Ovary (tissue), 9 donors: ENCODE results near the gene ESRRG. TPM values are rescaled to one million over a fixed set of nuclear protein-coding genes. Genes with fewer than 3 reads are reported as not detected.

Experiments used
- DNase-seq, 5 donors: peaks; one replicate each; pipeline ENCODE4 v3.0.0-alpha.2; 2019 to 2020
- H3K27ac ChIP-seq, 2 donors: fragments of 200-600 bp; one replicate each; pipeline versions ENCODE4 v1.5.1 to v1.8.0; 2019 to 2022
- H3K27me3 ChIP-seq: fragments of 200-600 bp; one replicate; pipeline ENCODE4 v1.8.0; 2022
- H3K36me3 ChIP-seq: fragments of 200-600 bp; sonication (generic); one replicate; pipeline ENCODE4 v1.5.1; 2019
- H3K4me1 ChIP-seq: one replicate; pipeline ENCODE4 v1.8.1; 2013; ENCODE audit warnings: mild to moderate bottlenecking, moderate library complexity; ENCODE audit not compliant: insufficient read depth
- H3K4me3 ChIP-seq: fragments of 200-600 bp; sonication (generic); one replicate; pipeline ENCODE4 v1.5.1; 2017
- H3K9me3 ChIP-seq, 2 donors: fragments of 200-600 bp in 1 of 2; sonication (generic) in 1 of 2; one replicate each; pipeline versions ENCODE4 v1.5.1 to v1.8.1; 2013 to 2019; ENCODE audit warnings: mild to moderate bottlenecking in 1 of 2, moderate library complexity in 1 of 2
- CTCF ChIP-seq, 3 donors: fragments of 450-650 bp in 2 of 3; fragments of 200-600 bp in 1 of 3; IDR thresholded peaks; one replicate each; pipeline versions ENCODE4 v1.5.1 to v1.8.0; 2016 to 2022; ENCODE audit warnings: antibody characterized with exemption in 3 of 3, mild to moderate bottlenecking in 1 of 3
- EP300 ChIP-seq: sonication (generic); formaldehyde crosslinking; IDR thresholded peaks from one replicate; pipeline ENCODE4 v1.6.1; 2017; ENCODE audit warnings: antibody characterized with exemption
- POLR2A ChIP-seq: fragments of 450-650 bp; IDR thresholded peaks from one replicate; pipeline ENCODE4 v1.6.1; 2017; ENCODE audit warnings: antibody characterized with exemption, mild to moderate bottlenecking, moderate library complexity
- WGBS, 3 donors: extraction: QIAGEN DNeasy Blood & Tissue Kit in 1 of 3; methylation state at CpG; one replicate each; pipeline versions ENCODE4 v1.1.5 to v1.1.7; 2013 to 2017; 5-methylcytosine and 5-hydroxymethylcytosine counted together
- intact Hi-C, 4 donors: fragments of 100-400 bp; cut with DNase I; formaldehyde crosslinking; loops; one replicate each; pipeline versions ENCODE4 v1.11.0 to v1.15.1; 2022 to 2023
- polyA plus RNA-seq, 2 donors: library from polyadenylated mRNA; stranded (reverse); fragments of 200-250 nt in 1 of 2; fragments of 350-450 nt in 1 of 2; fragmentation: Illumina TruSeq in 1 of 2; extraction: RNeasy Lipid Tissue Mini Kit (QIAGEN cat#74804) in 1 of 2; gene quantifications; one replicate each; pipeline ENCODE4 v1.2.3, GENCODE V29; 2013 to 2014
- total RNA-seq, 7 donors: library from RNA; depleted of rRNA in 2 of 7; stranded (reverse); fragments of >200 nt in 2 of 7; fragmentation: NEBNext Ultra II Directional in 3 of 7; extraction: Animal tissue kit (Norgen Biotek cat#: 25700) in 3 of 7; gene quantifications; one replicate each; pipeline versions ENCODE4 v1.1.0 to v1.2.4, GENCODE V29; 2016 to 2023
- donor health status: DM: no; HTN: no; CAD: no; lungs with moderate emphysema.
- donor health status: DM: no; HTN: no; CAD: no.
- donor health status: Bipolar disorder and iron deficiency.
- donor health status: DM: yes; HTN: yes; CAD: no.
- donor health status: DM: no; HTN: no; CAD: no.
- donor health status: DM: yes; HTN: yes; CAD: no.

Gene ESRRG
- total and polyA plus RNA-seq, 9 donors, result 0.07 to 3.2 (median 1.2) TPM

- no peaks in the 10 kb centered on the region for H3K27me3 ChIP-seq
- H3K27ac ChIP-seq, result no peak overlapping the region
- H3K4me1 ChIP-seq, result no peaks in the 10 kb centered on the region
- intact Hi-C loops, result no loop called here
- WGBS, 3 donors, result 64 to 72% (median 65%) methylated on average over 4 of the region's 4 CpGs
- no peak for DNase-seq
- no peak for TF ChIP-seq CTCF (IDR thresholded peaks at IDR 0.05)
- no peak for TF ChIP-seq POLR2A
- no peak for TF ChIP-seq EP300
- H3K36me3 ChIP-seq, result no peaks in the 10 kb centered on the region
- H3K9me3 ChIP-seq, result no peaks in the 10 kb centered on the region
- H3K4me3 ChIP-seq, result no peak overlapping the region
Measured at GRCh38 chr1:216616425-216616824, 106.8 kb downstream of the ESRRG start.

- TF ChIP-seq CTCF (IDR thresholded peaks at IDR 0.05) (no peak), EP300 (no peak), POLR2A (no peak)
- no peaks in the 10 kb centered on the region for H3K9me3 ChIP-seq
- H3K4me3 ChIP-seq, result no peak overlapping the region
- intact Hi-C loops, result no loop called here
- no peaks in the 10 kb centered on the region for H3K4me1 ChIP-seq
- 77 to 80% (median 78%) methylated on average over 12 of the region's 12 CpGs for WGBS, 3 donors
- DNase-seq, result no peak
- no peaks in the 10 kb centered on the region for H3K27me3 ChIP-seq
- H3K36me3 ChIP-seq, result no peaks in the 10 kb centered on the region
- H3K27ac ChIP-seq, result no peak overlapping the region
Measured at GRCh38 chr1:216614011-216614934, 109.0 kb downstream of the ESRRG start.

- no peaks in the 10 kb centered on the region for H3K9me3 ChIP-seq
- no peaks in the 10 kb centered on the region for H3K36me3 ChIP-seq
- TF ChIP-seq EP300 (no peak), POLR2A (no peak), CTCF (IDR thresholded peaks at IDR 0.05) (no peak)
- H3K27ac ChIP-seq, result no peak overlapping the region
- no peak overlapping the region for H3K4me3 ChIP-seq
- intact Hi-C loops, result no loop called here
- H3K27me3 ChIP-seq, result no peaks in the 10 kb centered on the region
- DNase-seq, result no peak
- no peaks in the 10 kb centered on the region for H3K4me1 ChIP-seq
- 83 to 93% (median 88%) methylated on average over 2 of the region's 2 CpGs for WGBS, 3 donors
Measured at GRCh38 chr1:216612291-216612690, 110.9 kb downstream of the ESRRG start.

GRCh38 chr1:216607067-216607697 lies 116.0 kb downstream of the ESRRG start:
- intact Hi-C loops, result no loop called here
- no peaks in the 10 kb centered on the region for H3K27me3 ChIP-seq
- TF ChIP-seq CTCF (IDR thresholded peaks at IDR 0.05), result no peak
- no peak for TF ChIP-seq POLR2A
- TF ChIP-seq EP300, result no peak
- H3K4me1 ChIP-seq, result no peaks in the 10 kb centered on the region
- H3K4me3 ChIP-seq, result no peak overlapping the region
- 64 to 72% (median 69%) methylated on average over 5 of the region's 5 CpGs for WGBS, 3 donors
- H3K36me3 ChIP-seq, result no peaks in the 10 kb centered on the region
- no peak overlapping the region for H3K27ac ChIP-seq
- H3K9me3 ChIP-seq, result no peaks in the 10 kb centered on the region
- DNase-seq, result no peak
